Cardiac muscle cell (in vitro differentiated cells and primary cell): ENCODE data around the gene AANAT. TPM values are rescaled to one million over a fixed set of nuclear protein-coding genes. Genes with fewer than 3 reads are reported as not detected.
A peak's percentile ranks its signal among the peaks of the same experiment; 100 is the strongest.

Experiments used
- DNase-seq, 2 donors: peaks; one replicate each; pipeline versions ENCODE4 v3.0.0 to v3.0.0-alpha.2; 2010 to 2017; ENCODE audit warnings: low read depth in 1 of 2, low spot score in 1 of 2
- H3K27ac ChIP-seq: fragments of 200-600 bp; sonication (generic); 2 replicates; pipeline ENCODE4 v1.5.1; 2016
- H3K27me3 ChIP-seq: fragments of 200-600 bp; sonication (generic); 2 replicates; pipeline ENCODE4 v1.6.0; 2016; ENCODE audit warnings: control low read depth
- H3K36me3 ChIP-seq: fragments of 200-600 bp; sonication (generic); 2 replicates; pipeline ENCODE4 v1.5.1; 2016; ENCODE audit warnings: control low read depth
- H3K4me1 ChIP-seq: fragments of 200-600 bp; sonication (generic); 2 replicates; pipeline ENCODE4 v1.8.1; 2017; ENCODE audit warnings: low read depth, mild to moderate bottlenecking, mixed run types
- H3K4me3 ChIP-seq: fragments of 200-600 bp; sonication (generic); 2 replicates; pipeline ENCODE4 v1.5.1; 2016; ENCODE audit warnings: mild to moderate bottlenecking
- H3K9me3 ChIP-seq: fragments of 200-600 bp; sonication (generic); 2 replicates; pipeline ENCODE4 v1.5.1; 2017; ENCODE audit warnings: low read depth, mild to moderate bottlenecking, control low read depth
- polyA plus RNA-seq: library from polyadenylated mRNA; unstranded; fragments of >200 nt; fragmentation: Nextera tagmentation; extraction: Ambion mirVana; gene quantifications from 2 replicates; pipeline ENCODE4 v1.2.1, GENCODE V29; 2016
- total RNA-seq: library from RNA; depleted of rRNA; stranded (reverse); fragments of >200 nt; gene quantifications from 2 replicates; pipeline ENCODE4 v1.2.3, GENCODE V29; 2016
- TF ChIP-seq, protein P1 (sequence below): IDR thresholded peaks from 2 replicates; pipeline ENCODE4 v1.5.1; 2012; ENCODE audit warnings: low read depth, mild to moderate bottlenecking, low read length

Gene AANAT
- total and polyA plus RNA-seq, 2 experiments from 2014 or later: 0.33 to 2.1 TPM

DNA sequence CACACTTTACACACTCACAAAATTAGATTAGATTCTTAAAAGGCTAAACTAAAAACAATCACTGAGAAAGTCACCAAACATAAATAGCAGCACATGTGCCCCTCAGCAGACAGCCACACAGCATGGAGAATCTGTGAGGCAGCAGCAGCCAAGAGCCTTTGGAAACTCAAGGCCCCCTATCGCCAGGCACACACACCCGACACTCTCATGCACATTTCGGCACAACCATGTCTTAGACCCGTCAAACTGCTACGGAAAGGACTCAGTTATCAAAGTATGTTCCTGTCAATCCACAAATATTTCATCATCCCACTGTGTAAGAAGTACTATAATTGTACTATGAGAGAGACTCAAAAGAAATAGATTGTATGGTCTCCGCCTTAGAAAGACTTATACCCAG is 35.4 kb upstream of the AANAT start:
- TF ChIP-seq, protein P1, sequence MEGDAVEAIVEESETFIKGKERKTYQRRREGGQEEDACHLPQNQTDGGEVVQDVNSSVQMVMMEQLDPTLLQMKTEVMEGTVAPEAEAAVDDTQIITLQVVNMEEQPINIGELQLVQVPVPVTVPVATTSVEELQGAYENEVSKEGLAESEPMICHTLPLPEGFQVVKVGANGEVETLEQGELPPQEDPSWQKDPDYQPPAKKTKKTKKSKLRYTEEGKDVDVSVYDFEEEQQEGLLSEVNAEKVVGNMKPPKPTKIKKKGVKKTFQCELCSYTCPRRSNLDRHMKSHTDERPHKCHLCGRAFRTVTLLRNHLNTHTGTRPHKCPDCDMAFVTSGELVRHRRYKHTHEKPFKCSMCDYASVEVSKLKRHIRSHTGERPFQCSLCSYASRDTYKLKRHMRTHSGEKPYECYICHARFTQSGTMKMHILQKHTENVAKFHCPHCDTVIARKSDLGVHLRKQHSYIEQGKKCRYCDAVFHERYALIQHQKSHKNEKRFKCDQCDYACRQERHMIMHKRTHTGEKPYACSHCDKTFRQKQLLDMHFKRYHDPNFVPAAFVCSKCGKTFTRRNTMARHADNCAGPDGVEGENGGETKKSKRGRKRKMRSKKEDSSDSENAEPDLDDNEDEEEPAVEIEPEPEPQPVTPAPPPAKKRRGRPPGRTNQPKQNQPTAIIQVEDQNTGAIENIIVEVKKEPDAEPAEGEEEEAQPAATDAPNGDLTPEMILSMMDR: no peak
- no peaks in the 10 kb centered on the region for H3K36me3 ChIP-seq
- H3K27ac ChIP-seq: peak overlapping the region; percentile 5
- no peak overlapping the region for H3K4me3 ChIP-seq
- no peaks in the 10 kb centered on the region for H3K9me3 ChIP-seq
- no peaks in the 10 kb centered on the region for H3K27me3 ChIP-seq
- peak in 1 of 2 donors; percentile 21 for DNase-seq
- H3K4me1 ChIP-seq: peaks cover 11% of the 10 kb centered on the region

DNA sequence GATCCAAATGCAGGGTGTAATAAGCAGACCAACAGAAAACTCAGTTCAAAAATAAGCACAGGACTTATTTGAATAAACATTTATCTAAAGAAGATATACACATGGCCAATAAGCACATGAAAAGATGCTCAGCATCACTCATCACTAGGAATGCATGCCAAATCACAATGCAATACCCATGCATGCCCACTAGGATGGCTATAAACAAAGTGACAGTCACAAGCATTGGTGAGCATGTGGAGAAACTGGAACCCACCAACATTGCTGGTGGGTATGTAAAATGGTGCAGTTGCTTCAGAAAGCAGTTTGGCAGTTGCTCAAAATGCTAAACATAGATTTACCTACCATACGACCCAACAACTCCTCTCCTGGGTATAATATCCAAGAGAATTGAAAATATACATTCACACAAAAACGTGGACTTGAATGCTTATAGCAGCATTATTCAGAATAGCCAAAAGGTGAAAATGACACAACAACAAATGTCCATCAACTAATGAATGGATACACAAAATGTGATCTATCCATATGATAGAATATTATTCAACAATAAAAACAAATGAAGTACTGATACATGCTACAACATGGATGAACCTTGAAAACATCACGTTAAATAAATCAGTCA is 34.6 kb upstream of the AANAT start:
- Histone ChIP-seq H3K4me1 (peaks cover 11% of the 10 kb centered on the region), H3K9me3 (no peaks in the 10 kb centered on the region), H3K36me3 (no peaks in the 10 kb centered on the region), H3K27me3 (no peaks in the 10 kb centered on the region), H3K27ac (no peak overlapping the region), H3K4me3 (no peak overlapping the region)
- TF ChIP-seq, protein P1: peak; percentile 40
- DNase-seq: no peak

DNA sequence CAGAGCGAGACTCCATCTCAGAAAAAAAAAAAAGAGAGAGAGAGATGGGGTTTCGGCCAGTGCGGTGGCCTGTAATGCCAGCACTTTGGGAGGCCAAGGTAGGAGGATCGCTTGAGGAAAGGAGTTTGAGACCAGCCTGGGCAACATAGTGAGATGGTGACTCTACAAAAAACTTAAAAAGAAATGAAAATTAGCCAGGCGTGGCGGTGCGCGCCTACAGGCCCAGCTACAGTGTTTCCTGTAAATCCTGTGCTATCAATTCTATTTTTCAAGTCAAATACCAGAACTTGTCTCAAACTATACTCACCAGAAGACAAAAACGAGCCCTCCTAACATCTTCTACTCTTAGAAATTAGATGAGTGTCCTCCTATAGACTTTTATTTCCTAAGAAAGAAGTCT is 33.7 kb upstream of the AANAT start:
- H3K27me3 ChIP-seq: no peaks in the 10 kb centered on the region
- peaks cover 11% of the 10 kb centered on the region for H3K4me1 ChIP-seq
- no peaks in the 10 kb centered on the region for H3K9me3 ChIP-seq
- TF ChIP-seq, protein P1: no peak
- no peak overlapping the region for H3K4me3 ChIP-seq
- H3K36me3 ChIP-seq: no peaks in the 10 kb centered on the region
- no peak for DNase-seq
- no peak overlapping the region for H3K27ac ChIP-seq

DNA sequence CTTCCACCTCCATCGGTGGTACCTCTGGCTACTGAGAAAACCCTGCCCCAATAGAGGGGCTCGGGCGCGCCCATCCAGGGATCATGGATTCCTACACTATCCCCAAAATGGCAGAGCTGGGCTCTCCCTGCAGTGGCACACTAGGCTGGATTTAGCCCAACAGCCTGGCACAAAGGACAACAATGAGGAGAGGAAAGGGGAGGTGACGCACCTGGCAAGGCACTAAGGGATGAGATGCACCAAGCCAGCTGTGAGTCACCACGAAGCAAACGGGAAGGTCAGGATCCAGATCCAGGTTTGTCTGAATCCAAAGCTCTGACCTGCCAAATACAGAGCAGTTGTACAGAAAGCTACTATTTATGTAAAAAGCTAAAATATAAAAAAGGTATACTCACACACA is 32.5 kb upstream of the AANAT start:
- Histone ChIP-seq H3K4me3 (no peak overlapping the region), H3K36me3 (no peaks in the 10 kb centered on the region), H3K27ac (no peak overlapping the region), H3K9me3 (no peaks in the 10 kb centered on the region), H3K4me1 (peaks cover 11% of the 10 kb centered on the region), H3K27me3 (no peaks in the 10 kb centered on the region)
- TF ChIP-seq, protein P1: no peak
- no peak for DNase-seq

DNA sequence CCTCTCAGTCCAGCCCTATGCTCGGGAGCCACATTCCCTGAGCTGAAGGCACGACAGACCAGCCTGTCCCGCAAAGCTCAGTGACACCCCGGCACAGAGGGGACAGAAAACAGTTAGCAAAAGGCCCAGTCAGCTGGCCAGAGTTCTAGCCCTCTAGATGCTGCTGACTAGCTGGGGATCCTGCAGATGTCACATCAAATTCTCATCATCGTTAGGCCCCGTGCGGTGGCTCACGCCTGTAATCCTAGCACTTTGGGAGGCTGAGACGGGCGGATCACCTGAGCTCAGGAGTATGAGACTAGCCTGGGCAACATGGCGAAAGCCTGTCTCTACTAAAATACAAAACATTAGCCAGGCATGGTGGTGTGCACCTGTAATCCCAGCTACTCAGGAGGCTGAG is 31.7 kb upstream of the AANAT start:
- no peak for DNase-seq
- Histone ChIP-seq H3K36me3 (no peaks in the 10 kb centered on the region), H3K4me1 (peaks cover 13% of the 10 kb centered on the region), H3K4me3 (no peak overlapping the region), H3K27ac (peak overlapping the region; percentile 27), H3K27me3 (no peaks in the 10 kb centered on the region), H3K9me3 (no peaks in the 10 kb centered on the region)
- TF ChIP-seq, protein P1: no peak
